Colonic mucosa (tissue), 4 donors: ENCODE data around the gene SMURF2. TPM values are rescaled to one million over a fixed set of nuclear protein-coding genes. Genes with fewer than 3 reads are reported as not detected.

Experiments
- DNase-seq: peaks from one replicate; pipeline ENCODE4 v3.0.0-alpha.2; 2020
- H3K27ac ChIP-seq: fragments of 200-600 bp; one replicate; pipeline ENCODE4 v1.8.0; 2021
- H3K27me3 ChIP-seq: fragments of 200-600 bp; one replicate; pipeline ENCODE4 v1.8.0; 2021
- H3K36me3 ChIP-seq: fragments of 200-600 bp; one replicate; pipeline ENCODE4 v1.8.0; 2021
- H3K4me1 ChIP-seq: fragments of 200-600 bp; one replicate; pipeline ENCODE4 v1.8.0; 2021; ENCODE audit warnings: mild to moderate bottlenecking
- H3K4me3 ChIP-seq: fragments of 200-600 bp; one replicate; pipeline ENCODE4 v1.8.0; 2021
- H3K9ac ChIP-seq, 2 donors: one replicate each; pipeline ENCODE4 v1.7.0; 2013; ENCODE audit warnings: control low read depth in 2 of 2, low read depth in 2 of 2, low read length in 2 of 2
- H3K9me3 ChIP-seq: fragments of 200-600 bp; one replicate; pipeline ENCODE4 v1.8.0; 2021
- intact Hi-C: fragments of 100-400 bp; cut with DNase I; formaldehyde crosslinking; loops from one replicate; pipeline ENCODE4 v1.14.1; 2022
- total RNA-seq, 2 donors: library from RNA; stranded (reverse); fragmentation: NEBNext Ultra II Directional in 1 of 2; extraction: Animal tissue kit (Norgen Biotek cat#: 25700) in 1 of 2; gene quantifications; one replicate each; pipeline ENCODE4 v1.2.1, GENCODE V29; 2021
- TF ChIP-seq, protein P1 (sequence below): fragments of 200-600 bp; IDR thresholded peaks from one replicate; pipeline ENCODE4 v1.8.0; 2022; ENCODE audit warnings: antibody characterized with exemption, mild to moderate bottlenecking
- donor health status: healthy.
- donor health status: DM: no; HTN: no; CAD: no.
- donor health status: DM: no; HTN: no; CAD: no.

The SMURF2 gene
- total RNA-seq, 2 donors from 2014 or later = 10.6 to 18.6 TPM

DNA sequence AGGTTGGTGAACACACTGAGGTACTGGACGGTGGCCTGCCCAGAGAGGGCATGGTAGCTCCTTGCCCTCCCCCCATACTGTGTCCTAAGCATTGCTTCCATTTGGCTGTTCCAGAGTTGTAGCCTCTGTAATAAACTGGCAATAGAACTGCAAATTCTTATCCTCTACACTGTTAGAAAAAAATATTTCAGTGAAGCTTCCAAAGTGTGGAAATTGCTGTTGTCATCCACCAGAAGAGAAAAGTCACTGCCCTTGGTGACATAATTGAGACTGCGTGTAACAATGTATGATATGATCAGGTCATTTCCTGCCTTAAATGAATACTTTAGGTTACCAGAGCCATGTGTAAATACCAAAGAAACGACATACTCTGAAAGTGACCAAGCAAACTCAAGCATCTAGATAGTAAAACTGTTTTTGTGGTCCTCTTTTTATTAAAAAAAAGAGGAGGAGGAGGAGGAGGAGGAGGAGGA lies 89.4 kb downstream of the SMURF2 start:
- Histone ChIP-seq H3K9ac (no peak overlapping the region), H3K9me3 (peaks cover 3% of the 10 kb centered on the region), H3K4me3 (no peak overlapping the region), H3K4me1 (no peaks in the 10 kb centered on the region), H3K27ac (no peak overlapping the region), H3K36me3 (no peaks in the 10 kb centered on the region), H3K27me3 (no peaks in the 10 kb centered on the region)
- no peak for DNase-seq
- TF ChIP-seq, protein P1, sequence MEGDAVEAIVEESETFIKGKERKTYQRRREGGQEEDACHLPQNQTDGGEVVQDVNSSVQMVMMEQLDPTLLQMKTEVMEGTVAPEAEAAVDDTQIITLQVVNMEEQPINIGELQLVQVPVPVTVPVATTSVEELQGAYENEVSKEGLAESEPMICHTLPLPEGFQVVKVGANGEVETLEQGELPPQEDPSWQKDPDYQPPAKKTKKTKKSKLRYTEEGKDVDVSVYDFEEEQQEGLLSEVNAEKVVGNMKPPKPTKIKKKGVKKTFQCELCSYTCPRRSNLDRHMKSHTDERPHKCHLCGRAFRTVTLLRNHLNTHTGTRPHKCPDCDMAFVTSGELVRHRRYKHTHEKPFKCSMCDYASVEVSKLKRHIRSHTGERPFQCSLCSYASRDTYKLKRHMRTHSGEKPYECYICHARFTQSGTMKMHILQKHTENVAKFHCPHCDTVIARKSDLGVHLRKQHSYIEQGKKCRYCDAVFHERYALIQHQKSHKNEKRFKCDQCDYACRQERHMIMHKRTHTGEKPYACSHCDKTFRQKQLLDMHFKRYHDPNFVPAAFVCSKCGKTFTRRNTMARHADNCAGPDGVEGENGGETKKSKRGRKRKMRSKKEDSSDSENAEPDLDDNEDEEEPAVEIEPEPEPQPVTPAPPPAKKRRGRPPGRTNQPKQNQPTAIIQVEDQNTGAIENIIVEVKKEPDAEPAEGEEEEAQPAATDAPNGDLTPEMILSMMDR = no peak
- intact Hi-C loops = no loop called here

GRCh38 chr17:64571746-64572145 lies 90.4 kb downstream of the SMURF2 start:
- H3K4me3 ChIP-seq = no peak overlapping the region
- peaks cover 3% of the 10 kb centered on the region for H3K9me3 ChIP-seq
- H3K36me3 ChIP-seq = no peaks in the 10 kb centered on the region
- no peak overlapping the region for H3K9ac ChIP-seq
- intact Hi-C loops = no loop called here
- no peak overlapping the region for H3K27ac ChIP-seq
- no peaks in the 10 kb centered on the region for H3K4me1 ChIP-seq
- no peaks in the 10 kb centered on the region for H3K27me3 ChIP-seq
- DNase-seq = no peak
- TF ChIP-seq, protein P1 = no peak

GRCh38 chr17:64565563-64565962 lies 96.5 kb downstream of the SMURF2 start:
- Histone ChIP-seq H3K36me3 (no peaks in the 10 kb centered on the region), H3K4me1 (no peaks in the 10 kb centered on the region)

GRCh38 chr17:64564098-64564497 lies 98.0 kb downstream of the SMURF2 start:
- TF ChIP-seq, protein P1 = no peak
- DNase-seq = no peak
- H3K4me1 ChIP-seq = no peaks in the 10 kb centered on the region
- no peak overlapping the region for H3K9ac ChIP-seq
- no peaks in the 10 kb centered on the region for H3K36me3 ChIP-seq
- no peaks in the 10 kb centered on the region for H3K27me3 ChIP-seq
- no peak overlapping the region for H3K27ac ChIP-seq
- no peaks in the 10 kb centered on the region for H3K9me3 ChIP-seq
- intact Hi-C loops = no loop called here
- H3K4me3 ChIP-seq = no peak overlapping the region

More at GRCh38 chr17:64565563-64565962, 96.5 kb downstream of the SMURF2 start:
- no peaks in the 10 kb centered on the region for H3K27me3 ChIP-seq
- no peak overlapping the region for H3K27ac ChIP-seq
- DNase-seq = no peak
- TF ChIP-seq, protein P1 = no peak
- no peak overlapping the region for H3K9ac ChIP-seq
- intact Hi-C loops = no loop called here
- H3K4me3 ChIP-seq = no peak overlapping the region
- peaks cover 3% of the 10 kb centered on the region for H3K9me3 ChIP-seq

GRCh38 chr17:64555281-64555680 lies 106.8 kb downstream of the SMURF2 start:
- H3K4me1 ChIP-seq = no peaks in the 10 kb centered on the region
- H3K36me3 ChIP-seq = no peaks in the 10 kb centered on the region

More at GRCh38 chr17:64555281-64555680, 106.8 kb downstream of the SMURF2 start:
- Histone ChIP-seq H3K4me3 (no peak overlapping the region), H3K27ac (no peak overlapping the region), H3K9me3 (no peaks in the 10 kb centered on the region), H3K9ac (no peak overlapping the region), H3K27me3 (no peaks in the 10 kb centered on the region)
- TF ChIP-seq, protein P1 = no peak
- intact Hi-C loops = no loop called here
- DNase-seq = no peak
